T-helper 1 cell treated with Interleukin-12 subunit alpha and Interleukin-12 subunit beta and Interleukin-4 antibody, amounts not matched to agents 30 μg/mL and 1 μg/mL, for 36 hours (primary cell): ENCODE data around the gene TRHDE.

Experiments used
- H3K27ac Mint-ChIP-seq: one replicate; pipeline ENCODE4 v1.8.0; 2021; ENCODE audit warnings: mild to moderate bottlenecking, mixed read lengths
- H3K27me3 Mint-ChIP-seq: one replicate; pipeline ENCODE4 v1.8.0; 2021; ENCODE audit warnings: low read depth, mixed read lengths
- H3K36me3 Mint-ChIP-seq: one replicate; pipeline ENCODE4 v1.8.0; 2021; ENCODE audit warnings: low read depth, mixed read lengths
- H3K4me1 Mint-ChIP-seq: one replicate; pipeline ENCODE4 v1.8.0; 2021; ENCODE audit warnings: low read depth, mixed read lengths
- H3K4me3 Mint-ChIP-seq: one replicate; pipeline ENCODE4 v1.8.0; 2021; ENCODE audit warnings: mild to moderate bottlenecking, moderate library complexity, mixed read lengths
- H3K9me3 Mint-ChIP-seq: one replicate; pipeline ENCODE4 v1.8.0; 2021; ENCODE audit warnings: mixed read lengths

TRHDE gene

GRCh38 chr12:72465940-72466630 is 193.9 kb downstream of the TRHDE start:
- Mint-ChIP-seq H3K9me3 (no peaks in the 10 kb centered on the region), H3K36me3 (no peaks in the 10 kb centered on the region), H3K4me1 (no peaks in the 10 kb centered on the region), H3K27ac (no peak overlapping the region), H3K4me3 (no peak overlapping the region), H3K27me3 (no peaks in the 10 kb centered on the region)

GRCh38 chr12:72467985-72468384 is 195.8 kb downstream of the TRHDE start:
- H3K27ac Mint-ChIP-seq: no peak overlapping the region
- H3K4me3 Mint-ChIP-seq: no peak overlapping the region
- no peaks in the 10 kb centered on the region for H3K36me3 Mint-ChIP-seq
- H3K9me3 Mint-ChIP-seq: no peaks in the 10 kb centered on the region
- H3K27me3 Mint-ChIP-seq: no peaks in the 10 kb centered on the region
- no peaks in the 10 kb centered on the region for H3K4me1 Mint-ChIP-seq

GRCh38 chr12:72468505-72468904 is 196.3 kb downstream of the TRHDE start:
- H3K4me3 Mint-ChIP-seq: no peak overlapping the region
- no peaks in the 10 kb centered on the region for H3K4me1 Mint-ChIP-seq
- H3K27me3 Mint-ChIP-seq: no peaks in the 10 kb centered on the region
- H3K27ac Mint-ChIP-seq: no peak overlapping the region
- H3K36me3 Mint-ChIP-seq: no peaks in the 10 kb centered on the region
- no peaks in the 10 kb centered on the region for H3K9me3 Mint-ChIP-seq

- H3K27me3 Mint-ChIP-seq: no peaks in the 10 kb centered on the region
- no peak overlapping the region for H3K27ac Mint-ChIP-seq
- H3K4me1 Mint-ChIP-seq: no peaks in the 10 kb centered on the region
- no peaks in the 10 kb centered on the region for H3K9me3 Mint-ChIP-seq
- no peak overlapping the region for H3K4me3 Mint-ChIP-seq
- no peaks in the 10 kb centered on the region for H3K36me3 Mint-ChIP-seq
These were observed 199.6 kb downstream of the TRHDE start for GRCh38 chr12:72471806-72472205.

- H3K27ac Mint-ChIP-seq: no peak overlapping the region
- no peaks in the 10 kb centered on the region for H3K27me3 Mint-ChIP-seq
- no peaks in the 10 kb centered on the region for H3K9me3 Mint-ChIP-seq
- H3K36me3 Mint-ChIP-seq: no peaks in the 10 kb centered on the region
- H3K4me1 Mint-ChIP-seq: no peaks in the 10 kb centered on the region
- H3K4me3 Mint-ChIP-seq: no peak overlapping the region
These were observed 200.2 kb downstream of the TRHDE start for GRCh38 chr12:72472350-72472749.

- no peak overlapping the region for H3K27ac Mint-ChIP-seq
- H3K36me3 Mint-ChIP-seq: no peaks in the 10 kb centered on the region
- H3K9me3 Mint-ChIP-seq: no peaks in the 10 kb centered on the region
- H3K4me3 Mint-ChIP-seq: no peak overlapping the region
- H3K27me3 Mint-ChIP-seq: no peaks in the 10 kb centered on the region
- H3K4me1 Mint-ChIP-seq: no peaks in the 10 kb centered on the region
These were observed 204.1 kb downstream of the TRHDE start for GRCh38 chr12:72476301-72476700.

- no peak overlapping the region for H3K4me3 Mint-ChIP-seq
- no peaks in the 10 kb centered on the region for H3K4me1 Mint-ChIP-seq
- H3K9me3 Mint-ChIP-seq: no peaks in the 10 kb centered on the region
- no peaks in the 10 kb centered on the region for H3K27me3 Mint-ChIP-seq
- H3K36me3 Mint-ChIP-seq: no peaks in the 10 kb centered on the region
- no peak overlapping the region for H3K27ac Mint-ChIP-seq
These were observed 213.0 kb downstream of the TRHDE start for GRCh38 chr12:72485017-72485701.

GRCh38 chr12:72491426-72491825 is 219.3 kb downstream of the TRHDE start:
- Mint-ChIP-seq H3K4me1 (no peaks in the 10 kb centered on the region), H3K9me3 (no peaks in the 10 kb centered on the region), H3K27ac (no peak overlapping the region), H3K27me3 (no peaks in the 10 kb centered on the region), H3K4me3 (no peak overlapping the region), H3K36me3 (no peaks in the 10 kb centered on the region)

GRCh38 chr12:72493407-72493806 is 221.2 kb downstream of the TRHDE start:
- Mint-ChIP-seq H3K27me3 (no peaks in the 10 kb centered on the region), H3K4me3 (no peak overlapping the region), H3K4me1 (no peaks in the 10 kb centered on the region), H3K36me3 (no peaks in the 10 kb centered on the region), H3K9me3 (no peaks in the 10 kb centered on the region), H3K27ac (no peak overlapping the region)

GRCh38 chr12:72498354-72498753 is 226.2 kb downstream of the TRHDE start:
- no peak overlapping the region for H3K27ac Mint-ChIP-seq
- no peaks in the 10 kb centered on the region for H3K27me3 Mint-ChIP-seq
- H3K4me3 Mint-ChIP-seq: no peak overlapping the region
- H3K4me1 Mint-ChIP-seq: no peaks in the 10 kb centered on the region
- no peaks in the 10 kb centered on the region for H3K36me3 Mint-ChIP-seq
- peaks cover 3% of the 10 kb centered on the region for H3K9me3 Mint-ChIP-seq

GRCh38 chr12:72499244-72499643 is 227.1 kb downstream of the TRHDE start:
- no peaks in the 10 kb centered on the region for H3K27me3 Mint-ChIP-seq
- no peaks in the 10 kb centered on the region for H3K4me1 Mint-ChIP-seq
- no peak overlapping the region for H3K4me3 Mint-ChIP-seq
- H3K27ac Mint-ChIP-seq: no peak overlapping the region
- no peaks in the 10 kb centered on the region for H3K36me3 Mint-ChIP-seq
- peaks cover 3% of the 10 kb centered on the region for H3K9me3 Mint-ChIP-seq

- H3K36me3 Mint-ChIP-seq: no peaks in the 10 kb centered on the region
- H3K9me3 Mint-ChIP-seq: peaks cover 9% of the 10 kb centered on the region
- no peak overlapping the region for H3K27ac Mint-ChIP-seq
- H3K4me3 Mint-ChIP-seq: no peak overlapping the region
- no peaks in the 10 kb centered on the region for H3K27me3 Mint-ChIP-seq
- H3K4me1 Mint-ChIP-seq: no peaks in the 10 kb centered on the region
These were observed 230.4 kb downstream of the TRHDE start for GRCh38 chr12:72502546-72502945.

GRCh38 chr12:72505227-72505626 is 233.1 kb downstream of the TRHDE start:
- no peak overlapping the region for H3K27ac Mint-ChIP-seq
- H3K27me3 Mint-ChIP-seq: no peaks in the 10 kb centered on the region
- H3K4me3 Mint-ChIP-seq: no peak overlapping the region
- H3K4me1 Mint-ChIP-seq: no peaks in the 10 kb centered on the region
- H3K9me3 Mint-ChIP-seq: peaks cover 6% of the 10 kb centered on the region
- H3K36me3 Mint-ChIP-seq: no peaks in the 10 kb centered on the region

GRCh38 chr12:72509891-72510290 is 237.7 kb downstream of the TRHDE start:
- Mint-ChIP-seq H3K36me3 (no peaks in the 10 kb centered on the region), H3K27ac (no peak overlapping the region)

GRCh38 chr12:72510772-72511171 is 238.6 kb downstream of the TRHDE start:
- Mint-ChIP-seq H3K36me3 (no peaks in the 10 kb centered on the region), H3K27me3 (no peaks in the 10 kb centered on the region), H3K9me3 (peaks cover 6% of the 10 kb centered on the region), H3K4me1 (no peaks in the 10 kb centered on the region), H3K27ac (no peak overlapping the region), H3K4me3 (no peak overlapping the region)

More at GRCh38 chr12:72509891-72510290, 237.7 kb downstream of the TRHDE start:
- H3K27me3 Mint-ChIP-seq: no peaks in the 10 kb centered on the region
- H3K4me1 Mint-ChIP-seq: no peaks in the 10 kb centered on the region
- peaks cover 6% of the 10 kb centered on the region for H3K9me3 Mint-ChIP-seq
- H3K4me3 Mint-ChIP-seq: no peak overlapping the region
